DMS53 (cell line): Measurements from ENCODE around the gene GPX1.
"Not testable (repeated sequence)": the region's sequence is repeated elsewhere in the genome, so short reads cannot be mapped to it uniquely, and the experiment has no call there.

Experiments
- DNase-seq: peaks from one replicate; lab custom pipeline; 2025; lab: John Stamatoyannopoulos, UW

The GPX1 gene

DNA sequence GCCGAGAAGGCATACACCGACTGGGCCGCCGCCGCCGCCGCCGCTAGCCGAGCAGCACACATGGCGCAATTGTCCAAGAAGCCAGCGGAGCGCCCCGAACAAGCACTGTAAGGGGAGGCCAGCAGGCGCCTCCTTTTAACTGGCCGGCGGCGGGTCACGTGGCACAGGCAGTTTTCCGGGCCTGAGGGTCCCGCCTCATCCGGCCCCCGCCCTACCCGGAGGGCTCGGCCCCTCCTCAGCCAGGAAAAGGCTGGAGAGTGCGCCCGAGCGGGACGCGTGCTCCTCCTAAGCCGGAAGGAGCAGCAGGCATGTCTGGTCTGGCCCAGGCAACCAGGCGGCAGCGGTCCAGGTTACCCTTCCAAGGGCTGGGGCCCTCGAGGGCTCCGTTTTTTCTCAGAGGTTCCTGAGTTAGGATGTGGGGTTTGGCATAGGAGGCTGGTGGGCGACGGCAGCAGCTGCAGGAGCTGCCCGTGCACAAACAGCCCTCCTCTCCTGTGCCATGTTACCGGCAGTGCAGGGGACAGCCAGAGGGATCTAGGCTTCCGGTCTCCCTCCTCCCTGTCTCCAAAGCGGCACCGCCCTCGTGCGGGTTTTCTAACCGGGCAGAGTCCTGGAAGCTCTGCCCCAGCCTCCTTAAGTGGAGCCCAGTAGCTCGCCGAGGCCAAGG is at the start of gene GPX1:
Gene GPX1 (minus strand): TSS at position 137 of the 667 bp plus-strand sequence. CDS start 75 bp downstream, at position 62.
- DNase-seq: peak; percentile 92

DNA sequence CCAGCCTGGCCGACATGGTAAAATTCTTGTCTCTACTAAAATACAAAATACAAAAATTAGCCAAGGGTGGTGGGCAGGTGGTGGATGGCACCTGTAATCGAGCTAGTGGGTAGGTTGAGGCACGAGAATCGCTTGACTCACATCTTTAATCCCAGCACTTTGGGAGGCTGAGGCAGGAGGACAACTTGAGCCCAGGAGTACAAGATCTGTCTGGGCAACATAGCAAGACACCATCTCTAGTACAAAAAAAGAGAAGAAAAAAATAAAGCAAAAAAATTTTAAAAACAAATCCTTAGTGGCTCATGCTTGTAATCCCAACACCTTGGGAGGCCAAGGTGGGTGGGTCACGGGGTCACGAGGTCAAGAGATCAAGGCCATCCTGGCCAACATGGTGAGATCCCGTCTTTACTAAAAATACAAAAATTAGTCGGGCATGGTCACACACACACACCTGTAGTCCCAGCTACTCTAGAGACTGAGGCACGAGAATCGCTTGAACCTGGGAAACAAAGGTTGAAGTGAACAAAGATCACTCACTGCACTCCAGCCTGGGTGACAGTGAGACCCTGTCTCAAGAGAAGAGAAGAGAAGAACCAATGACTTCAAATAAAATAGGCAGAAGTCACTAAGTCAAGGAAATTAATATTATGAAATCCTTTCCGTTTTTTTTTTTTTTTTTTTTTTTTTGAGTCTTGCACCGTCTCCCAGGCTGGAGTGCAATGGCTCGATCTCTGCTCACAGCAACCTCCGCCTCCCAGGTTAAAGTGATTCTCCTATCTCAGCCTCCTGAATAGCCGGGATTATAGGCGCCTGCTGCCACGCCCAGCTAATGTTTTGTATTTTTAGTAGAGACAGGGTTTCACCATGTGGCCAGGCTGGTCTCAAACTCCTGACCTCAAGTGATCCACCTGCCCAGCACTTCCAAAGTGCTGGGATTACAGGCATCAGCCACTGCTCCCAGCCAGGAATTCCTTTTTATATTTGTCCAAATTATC is 48.7 kb upstream of the GPX1 start:
- DNase-seq: no peak

DNA sequence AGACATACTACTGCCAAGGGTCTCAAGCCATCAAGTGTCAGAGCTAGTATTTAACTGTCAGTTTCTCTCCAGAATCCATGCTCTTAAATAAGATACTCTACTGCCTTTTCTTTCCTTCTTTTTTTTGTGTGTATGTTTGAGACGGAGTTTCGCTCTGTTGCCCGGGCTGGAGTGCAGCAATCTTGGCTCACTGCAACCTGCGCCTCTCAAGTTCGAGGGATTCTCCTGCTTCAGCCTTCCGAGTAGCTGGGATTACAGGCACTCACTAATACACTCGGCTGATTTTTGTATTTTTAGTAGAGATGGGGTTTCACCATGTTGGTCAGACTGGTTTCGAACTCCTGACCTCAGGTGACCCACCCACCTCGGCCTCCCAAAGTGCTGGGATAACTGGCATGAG is 47.4 kb upstream of the GPX1 start:
- not testable (repeated sequence) for DNase-seq

DNA sequence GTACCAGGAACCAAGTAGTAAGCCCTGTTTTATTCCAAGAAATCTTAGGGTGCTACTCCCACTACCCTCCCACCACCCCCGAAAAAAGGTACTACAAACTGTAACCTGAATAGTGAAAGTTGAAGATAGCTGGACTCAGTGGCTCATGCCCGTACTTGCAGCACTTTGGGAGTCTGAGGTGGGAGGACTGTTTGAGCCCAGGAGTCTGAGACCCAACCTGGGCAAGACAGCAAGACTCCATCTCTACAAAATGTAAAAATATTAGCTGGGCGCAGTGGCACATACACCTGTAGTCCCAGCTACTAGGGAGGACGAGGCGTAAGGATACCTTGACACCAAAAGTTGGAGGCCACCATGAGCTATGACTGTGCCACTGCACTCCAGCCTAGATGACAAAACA is 45.7 kb upstream of the GPX1 start:
- DNase-seq: no peak

DNA sequence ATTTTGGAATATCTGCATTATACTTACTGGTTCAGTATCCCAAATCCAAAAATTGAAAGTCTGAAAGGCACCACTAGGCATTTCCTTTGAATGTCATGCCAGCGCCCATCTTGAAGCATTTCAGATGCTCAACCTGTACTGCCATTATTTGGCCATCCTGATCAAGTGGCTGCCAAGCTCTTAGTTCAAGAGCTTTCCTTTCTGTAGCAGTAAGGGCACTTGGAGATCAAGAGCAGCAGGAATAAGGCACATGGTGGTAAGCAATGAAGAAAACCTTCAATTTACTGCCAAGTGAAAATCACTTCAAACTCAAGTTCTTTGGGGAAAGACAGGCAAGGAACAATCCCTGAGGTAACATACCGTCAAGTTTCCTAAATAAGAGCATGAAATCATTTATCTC is 43.6 kb upstream of the GPX1 start:
- no peak for DNase-seq

DNA sequence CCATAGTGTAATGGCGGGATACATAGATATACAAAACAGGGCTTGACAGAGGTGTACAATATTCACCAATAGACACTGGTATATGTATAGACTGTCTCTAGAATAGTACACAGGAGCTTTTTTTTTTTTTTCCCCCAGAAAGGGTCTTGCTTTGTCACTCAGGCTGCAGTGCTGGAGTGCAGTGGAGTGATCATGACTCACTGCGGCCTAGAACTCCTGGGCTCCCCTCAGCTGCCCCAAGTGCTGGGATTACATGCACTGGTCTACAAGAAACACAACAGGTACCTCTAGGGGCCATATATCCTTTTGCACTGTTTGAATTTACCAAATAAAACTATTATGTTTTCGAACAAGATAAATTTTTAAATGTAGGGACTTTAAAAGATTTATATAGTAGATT is 41.3 kb upstream of the GPX1 start:
- DNase-seq: no peak

DNA sequence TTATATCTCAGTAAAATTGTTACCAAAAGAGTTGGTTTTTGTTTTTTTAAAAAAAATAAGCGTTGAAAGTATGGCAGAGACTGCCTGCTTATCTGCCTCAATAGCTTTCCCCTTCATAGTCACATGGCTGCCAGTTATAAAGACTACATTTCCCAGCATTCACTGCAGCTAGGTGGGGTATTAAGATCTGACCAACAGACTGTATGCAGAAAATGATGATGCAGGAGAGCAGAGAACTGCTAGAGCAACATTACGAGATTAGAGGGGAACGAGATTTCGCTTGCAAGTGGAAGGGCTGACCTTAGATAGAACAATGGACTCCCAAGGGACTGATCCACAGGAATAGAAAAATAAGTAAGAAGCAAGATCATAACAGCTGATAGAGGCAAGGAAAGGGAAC is 39.3 kb upstream of the GPX1 start:
- DNase-seq: no peak

DNA sequence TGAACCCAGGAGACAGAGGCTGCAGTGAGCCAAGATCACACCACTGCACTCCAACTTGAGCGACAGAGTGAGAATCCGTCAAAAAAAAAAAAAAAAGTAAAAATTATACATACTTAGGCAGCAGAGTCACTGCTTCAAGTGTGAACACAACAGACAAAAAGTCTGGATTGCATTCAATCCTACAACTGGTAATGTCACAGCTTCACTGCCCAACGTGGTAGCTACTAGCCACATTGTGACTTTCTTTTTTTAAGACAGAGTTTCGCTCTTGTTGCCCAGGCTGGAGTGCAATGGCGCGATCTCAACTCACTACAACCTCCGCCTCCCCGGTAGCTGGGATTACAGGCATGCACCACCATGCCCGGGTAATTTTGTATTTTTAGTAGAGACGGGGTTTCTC is 33.2 kb upstream of the GPX1 start:
- DNase-seq: not testable (repeated sequence)

DNA sequence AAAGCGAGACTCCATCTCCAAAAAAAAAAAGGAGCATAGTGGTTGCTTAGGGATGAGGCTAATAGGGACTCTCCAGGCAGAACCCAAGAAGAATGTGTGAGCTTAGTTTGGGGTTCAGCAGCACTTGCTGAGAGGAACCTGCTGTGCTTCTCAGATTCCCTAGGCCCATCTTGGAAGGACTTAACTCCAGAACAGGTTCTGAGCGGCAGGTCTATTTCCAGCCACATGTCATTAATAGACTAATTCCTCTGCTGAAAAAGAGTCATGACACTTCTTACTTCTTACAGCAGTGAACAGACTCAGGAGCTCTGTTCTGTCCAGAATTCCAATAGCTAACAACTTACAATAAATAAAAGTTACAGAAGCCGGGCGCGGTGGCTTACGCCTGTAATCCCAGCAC is 31.1 kb upstream of the GPX1 start:
- no peak for DNase-seq

DNA sequence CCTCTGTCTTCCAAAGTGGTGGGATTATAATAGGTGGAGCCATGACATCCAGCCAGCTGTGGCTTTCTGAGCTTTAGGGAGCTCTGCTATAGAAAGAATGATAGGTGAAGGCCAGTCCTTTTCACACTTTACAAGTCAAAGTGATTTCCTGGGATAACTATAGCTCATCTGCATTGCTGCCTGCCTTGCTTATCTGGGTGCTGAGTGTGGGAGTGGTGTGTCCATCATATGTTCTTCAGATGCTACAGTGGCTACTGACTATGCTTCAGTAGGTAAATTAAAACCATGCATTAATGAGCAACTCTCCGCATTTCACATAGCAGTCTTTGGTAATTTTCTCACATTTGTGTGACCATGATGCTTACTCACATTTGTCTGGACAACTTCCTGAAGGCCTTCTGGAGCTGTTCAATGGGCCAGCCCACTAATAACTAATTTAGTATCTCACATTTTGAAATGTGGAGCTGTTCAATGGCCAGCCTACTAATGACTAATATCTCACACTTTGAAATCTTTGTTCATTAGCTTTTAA is 30.2 kb upstream of the GPX1 start:
- no peak for DNase-seq

DNA sequence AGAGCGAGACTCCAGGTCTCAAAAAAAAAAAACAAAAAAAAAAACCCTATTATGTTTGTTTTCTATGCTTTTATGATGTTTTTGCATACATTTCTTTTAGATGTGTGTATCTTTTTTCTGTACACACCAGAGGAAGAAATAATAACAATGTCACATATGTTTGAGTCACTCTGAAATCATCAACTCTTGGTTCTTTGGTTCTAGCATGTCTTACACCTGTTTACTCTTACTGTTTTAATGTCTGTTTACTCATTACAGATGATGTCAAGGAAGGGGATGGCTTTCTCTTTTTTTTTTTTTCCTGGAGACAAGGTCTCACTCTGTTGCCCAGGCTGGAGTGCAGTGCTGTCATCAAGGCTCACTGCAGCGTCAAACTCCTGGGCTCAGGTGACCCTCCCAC is 29.6 kb upstream of the GPX1 start:
- no peak for DNase-seq

DNA sequence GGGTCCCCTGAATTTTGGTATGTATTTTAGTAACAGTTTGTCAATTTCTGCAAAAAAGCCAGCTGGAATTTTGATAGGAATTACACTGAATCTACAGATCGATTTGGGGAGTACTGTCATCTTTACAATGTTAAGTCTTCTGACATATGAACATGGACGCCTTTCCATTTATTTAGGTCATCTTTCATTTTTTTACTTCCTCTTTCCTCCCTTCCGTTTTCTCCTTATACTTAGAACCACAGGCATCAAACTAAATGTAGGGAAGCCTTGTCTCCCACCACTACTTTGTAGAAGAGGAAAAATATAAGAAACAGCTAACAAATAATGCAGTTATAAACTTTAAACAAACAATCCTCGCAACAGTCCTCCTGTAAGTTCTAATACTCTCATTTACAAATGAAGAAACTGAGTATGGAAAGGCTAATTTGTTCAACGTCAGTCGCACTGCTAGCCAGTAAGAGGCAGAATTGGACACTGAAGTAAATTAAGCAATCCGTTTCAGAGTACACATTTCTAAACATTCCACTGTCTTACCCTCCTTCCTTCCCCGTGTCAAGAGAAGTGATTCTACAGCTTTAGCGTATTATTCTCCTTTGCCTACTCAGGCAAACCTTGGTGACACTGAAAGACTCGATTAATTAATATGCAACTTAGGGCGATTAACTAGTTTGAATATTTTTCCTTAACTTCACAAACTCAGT is 28.1 kb upstream of the GPX1 start:
- DNase-seq: no peak

DNA sequence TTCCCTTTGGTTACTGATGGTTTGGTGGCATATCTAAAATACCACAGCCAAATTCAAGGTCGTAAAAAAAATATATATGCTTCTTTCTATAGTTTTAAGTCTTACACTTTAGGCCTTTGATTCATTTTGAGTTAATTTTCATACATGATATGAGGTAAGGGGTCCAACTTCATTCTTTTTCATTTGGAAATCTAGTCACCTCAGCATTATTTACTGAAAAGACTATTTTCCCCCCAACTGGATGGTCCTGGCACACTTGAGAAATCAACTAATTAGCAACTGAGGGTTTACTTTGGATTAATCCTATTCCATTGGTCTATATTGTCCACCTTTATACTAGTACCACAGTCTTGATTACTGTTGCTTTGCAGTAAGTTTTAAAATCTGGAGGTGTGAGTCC is 27.5 kb upstream of the GPX1 start:
- DNase-seq: no peak

DNA sequence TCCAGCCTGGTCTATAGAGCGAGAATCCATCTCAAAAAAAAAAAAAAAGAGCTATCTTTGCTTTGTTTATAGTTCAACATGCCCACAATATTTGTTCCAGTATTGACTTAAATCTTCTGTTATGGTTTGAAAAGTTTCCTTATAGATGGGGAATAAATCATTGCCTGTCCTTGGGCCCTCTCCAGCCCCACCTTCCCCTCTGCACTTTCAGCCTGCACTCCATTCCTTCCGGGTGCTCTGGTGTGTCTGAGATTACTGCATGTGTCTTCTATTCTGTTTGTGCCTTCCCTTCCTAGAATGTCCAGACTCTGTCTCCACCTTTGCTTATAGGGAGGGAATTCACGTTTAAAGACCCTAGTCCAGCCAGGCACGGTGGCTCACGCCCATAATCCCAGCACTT is 25.2 kb upstream of the GPX1 start:
- no peak for DNase-seq

DNA sequence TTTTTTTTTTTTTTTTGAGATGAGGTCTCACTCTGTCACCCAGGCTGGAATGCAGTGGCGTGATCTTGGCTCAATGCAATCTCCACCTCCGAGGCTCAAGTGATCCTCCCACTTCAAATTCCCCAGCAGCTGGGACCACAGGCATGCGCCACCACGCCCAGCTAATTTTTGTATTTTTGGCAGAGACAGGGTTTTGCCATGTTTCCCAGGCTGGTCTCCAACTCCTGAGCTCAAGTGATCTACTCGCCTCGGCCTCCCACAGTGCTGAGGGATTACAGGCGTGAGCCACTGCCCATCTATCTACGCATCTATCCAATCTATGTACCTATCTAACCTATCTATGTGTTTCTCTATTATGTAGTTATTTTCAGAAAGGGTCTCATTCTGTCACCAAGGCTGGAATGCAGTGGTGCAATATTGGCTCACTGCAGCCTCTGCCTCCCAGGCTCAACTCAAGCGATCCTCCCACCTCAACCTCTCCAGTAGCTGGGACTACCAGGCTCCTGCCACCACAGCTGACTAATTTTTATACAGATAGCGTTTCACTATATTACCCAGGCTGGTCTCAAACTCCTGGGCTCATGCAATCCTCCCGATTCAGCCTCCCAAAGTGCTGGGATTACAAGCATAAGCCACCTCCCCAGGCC is 20.2 kb upstream of the GPX1 start:
- DNase-seq: no peak

DNA sequence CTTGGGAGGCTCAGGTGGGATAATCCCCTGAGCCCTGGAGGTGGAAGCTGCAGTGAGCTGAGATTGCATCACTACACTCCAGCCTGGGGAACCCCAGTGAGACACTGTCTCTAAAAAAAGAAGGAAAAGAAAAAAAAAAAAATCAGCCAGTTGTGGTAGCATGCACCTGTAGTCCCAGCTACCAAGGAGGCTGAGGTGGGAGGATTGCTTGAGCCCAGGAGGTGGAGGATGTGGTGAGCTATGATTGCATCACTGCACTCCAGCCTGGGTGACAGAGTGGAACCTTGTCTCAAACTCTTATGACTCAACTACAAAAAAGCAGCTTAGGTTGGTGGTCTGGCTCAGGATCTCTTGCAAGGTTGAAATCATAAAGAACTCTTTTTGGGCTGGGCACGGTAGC is 19.3 kb upstream of the GPX1 start:
- no peak for DNase-seq

DNA sequence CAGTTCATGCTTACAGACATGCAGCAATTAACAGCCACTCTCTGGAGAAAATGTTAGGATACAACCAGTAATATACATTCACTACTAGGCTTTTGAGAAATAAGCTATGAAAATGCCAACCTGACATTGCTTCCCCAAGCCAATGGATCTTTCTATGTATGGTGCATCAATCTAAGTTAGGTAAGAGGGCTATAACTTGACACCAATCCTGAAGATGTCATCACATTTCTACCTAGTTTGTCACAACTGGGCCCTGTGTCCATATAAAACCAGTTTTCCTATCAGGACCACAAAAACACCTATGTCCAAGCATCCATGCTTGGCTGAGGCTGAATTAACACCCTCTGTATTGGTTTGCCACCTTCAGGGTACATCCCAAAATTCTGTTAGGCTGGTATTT is 13.8 kb upstream of the GPX1 start:
- no peak for DNase-seq

DNA sequence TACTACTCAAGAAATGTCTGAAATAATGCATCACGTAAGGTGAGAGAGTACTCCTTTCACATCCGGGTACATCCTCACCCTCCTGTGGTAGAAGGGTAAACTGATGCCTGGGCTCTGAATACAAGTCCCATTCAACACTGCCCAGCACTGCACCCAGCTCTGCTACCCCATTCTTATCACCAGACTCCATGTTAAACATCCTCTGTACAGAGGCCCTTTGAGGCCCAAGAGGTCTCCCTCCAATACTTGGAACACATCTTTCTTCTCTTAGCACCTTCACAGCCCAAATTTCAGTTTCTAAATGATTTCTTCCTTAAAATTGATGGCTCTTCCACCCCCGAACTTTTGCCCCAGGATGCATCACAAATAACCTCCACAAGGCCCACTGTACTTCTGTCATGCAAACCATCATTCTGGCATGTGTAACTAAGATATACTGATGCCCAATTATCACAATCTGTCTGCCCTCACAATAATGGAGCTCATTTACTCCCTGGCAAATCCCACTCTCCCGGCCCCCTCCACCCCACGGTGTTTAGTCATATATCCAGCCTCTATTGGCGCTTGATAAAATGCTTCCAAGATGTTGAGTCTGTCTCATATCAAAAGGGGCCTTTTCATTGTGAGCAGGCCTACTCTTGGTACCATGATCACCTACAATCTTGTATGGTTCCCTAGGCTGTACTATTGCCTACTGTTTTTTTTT is 12.6 kb upstream of the GPX1 start:
- DNase-seq: no peak

DNA sequence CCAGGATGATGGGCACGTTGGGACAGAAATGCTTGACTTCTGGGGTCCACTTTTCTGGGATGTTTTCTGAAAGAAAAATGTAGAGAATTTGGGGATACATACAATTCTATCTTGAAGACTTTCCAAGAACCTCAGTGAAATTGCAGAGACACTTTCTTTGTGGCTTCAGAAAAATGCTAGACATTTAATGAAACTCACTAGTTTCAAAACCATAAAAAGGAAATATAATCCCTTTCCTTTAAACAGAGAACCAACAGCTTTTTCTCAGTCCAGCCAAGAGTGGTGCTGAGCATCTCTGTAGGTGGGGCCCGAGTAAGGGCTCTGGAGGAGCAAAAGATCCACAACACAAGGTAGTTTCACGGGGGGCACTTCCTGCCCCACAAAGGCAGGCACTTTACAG is 4.4 kb upstream of the GPX1 start:
- DNase-seq: no peak

DNA sequence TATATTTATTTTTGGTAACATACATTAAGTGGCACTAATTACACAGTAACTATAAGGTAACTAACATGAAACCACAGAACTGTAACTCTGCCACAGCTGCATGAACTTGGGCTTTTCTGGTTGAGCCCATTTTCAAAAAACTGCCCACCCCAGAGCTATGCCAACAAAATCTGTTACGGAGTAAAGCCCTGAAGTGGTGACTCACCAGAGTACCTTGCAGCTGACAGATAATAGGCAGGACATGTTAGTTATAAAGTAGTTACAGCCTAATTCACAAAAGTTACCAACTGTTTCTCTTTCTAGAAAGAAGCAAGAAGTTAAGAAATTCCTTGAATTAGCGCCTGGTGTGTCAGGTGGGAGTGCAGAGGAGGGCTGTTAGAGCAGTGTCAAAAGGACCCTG is 1.5 kb upstream of the GPX1 start:
- DNase-seq: peak; percentile 31

DNA sequence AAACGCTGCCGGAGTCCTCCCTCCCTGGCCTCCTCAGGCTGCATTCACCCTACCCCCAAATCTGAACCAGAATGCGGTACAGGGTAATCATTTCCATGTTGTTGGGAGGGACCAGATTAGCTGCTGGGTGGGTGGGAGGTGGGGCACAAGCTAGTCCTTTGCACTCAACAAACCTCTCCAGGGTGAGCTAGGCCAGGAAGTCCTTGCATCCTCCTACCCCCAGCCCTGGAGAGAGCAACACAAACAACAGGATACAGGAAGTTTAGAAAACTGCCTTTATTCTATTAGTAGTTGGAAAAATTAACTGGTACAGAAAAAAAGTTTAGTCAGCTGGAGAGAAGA is 702 bp upstream of the GPX1 start:
- no peak for DNase-seq
